ENCODE measurements around the gene CEP43.

Gene CEP43

DNA sequence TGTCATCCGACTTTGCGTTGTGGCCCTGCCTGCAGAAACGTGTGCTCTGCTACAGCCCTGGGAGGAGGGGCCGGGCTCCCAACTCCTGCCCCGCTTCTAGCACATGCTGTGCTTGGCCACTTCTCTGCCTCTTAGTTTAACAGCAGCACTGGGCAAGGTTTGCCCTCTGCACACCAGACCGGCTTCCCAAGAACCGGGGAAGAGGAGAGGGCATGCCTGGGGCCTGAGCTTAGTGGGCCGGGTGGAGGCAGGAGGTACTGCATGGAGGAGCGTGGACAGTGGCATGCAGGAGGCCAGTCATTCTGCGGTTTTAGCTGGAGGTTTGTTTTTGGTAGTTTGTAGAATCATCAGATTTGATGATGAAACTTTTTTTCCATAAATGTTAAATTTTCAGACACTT is 45.5 kb downstream of the CEP43 start:
- H4K20me1 ChIP-seq (ENCODE audit: insufficient read depth, low read length) = peaks cover 3% of the 10 kb centered on the region; the same call in 1 of the 2 replicates
- DNase-seq (no peak), ATAC-seq (ENCODE audit: insufficient read depth, low read depth) (no peak)
- H3K79me2 ChIP-seq (ENCODE audit: insufficient read depth, low read length) = no peaks in the 10 kb centered on the region
- no peaks in the 10 kb centered on the region for H3K27me3 ChIP-seq (ENCODE audit: insufficient read depth, low read length, poor library complexity)
- H3K4me1 ChIP-seq (ENCODE audit: insufficient read depth, low read length) = no peaks in the 10 kb centered on the region
- H2AFZ ChIP-seq (ENCODE audit: low read depth, low read length) = no peak overlapping the region
- TF ChIP-seq EZH2 (IDR thresholded peaks at IDR 0.05; ENCODE audit: borderline replicate concordance, low read depth, low read length, severe bottlenecking) = no peak
- TF ChIP-seq, protein P1, sequence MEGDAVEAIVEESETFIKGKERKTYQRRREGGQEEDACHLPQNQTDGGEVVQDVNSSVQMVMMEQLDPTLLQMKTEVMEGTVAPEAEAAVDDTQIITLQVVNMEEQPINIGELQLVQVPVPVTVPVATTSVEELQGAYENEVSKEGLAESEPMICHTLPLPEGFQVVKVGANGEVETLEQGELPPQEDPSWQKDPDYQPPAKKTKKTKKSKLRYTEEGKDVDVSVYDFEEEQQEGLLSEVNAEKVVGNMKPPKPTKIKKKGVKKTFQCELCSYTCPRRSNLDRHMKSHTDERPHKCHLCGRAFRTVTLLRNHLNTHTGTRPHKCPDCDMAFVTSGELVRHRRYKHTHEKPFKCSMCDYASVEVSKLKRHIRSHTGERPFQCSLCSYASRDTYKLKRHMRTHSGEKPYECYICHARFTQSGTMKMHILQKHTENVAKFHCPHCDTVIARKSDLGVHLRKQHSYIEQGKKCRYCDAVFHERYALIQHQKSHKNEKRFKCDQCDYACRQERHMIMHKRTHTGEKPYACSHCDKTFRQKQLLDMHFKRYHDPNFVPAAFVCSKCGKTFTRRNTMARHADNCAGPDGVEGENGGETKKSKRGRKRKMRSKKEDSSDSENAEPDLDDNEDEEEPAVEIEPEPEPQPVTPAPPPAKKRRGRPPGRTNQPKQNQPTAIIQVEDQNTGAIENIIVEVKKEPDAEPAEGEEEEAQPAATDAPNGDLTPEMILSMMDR (IDR thresholded peaks at IDR 0.05; ENCODE audit: borderline replicate concordance, extremely low read depth, low read length, poor library complexity, severe bottlenecking) = no peak
- no peak overlapping the region for H3K9ac ChIP-seq (ENCODE audit: low read depth, low read length)
- no peak overlapping the region for H3K27ac ChIP-seq (ENCODE audit: low read length)
- peaks cover 41% of the 10 kb centered on the region for H3K36me3 ChIP-seq (ENCODE audit: insufficient read depth, low read length)
- no peak overlapping the region for H3K4me2 ChIP-seq (ENCODE audit: insufficient read depth, low read length)
- no peaks in the 10 kb centered on the region for H3K9me3 ChIP-seq (ENCODE audit: insufficient read depth, low read length, severe bottlenecking)
- no peak overlapping the region for H3K4me3 ChIP-seq (ENCODE audit: low read depth in 1 of 2, low read length in 2 of 2)

GRCh38 chr6:167045828-167046580 is 46.8 kb downstream of the CEP43 start:
- no peak overlapping the region for H3K27ac ChIP-seq (ENCODE audit: low read length)
- no peak overlapping the region for H3K4me2 ChIP-seq (ENCODE audit: insufficient read depth, low read length)
- peaks cover 28% of the 10 kb centered on the region for H3K36me3 ChIP-seq (ENCODE audit: insufficient read depth, low read length)
- DNase-seq = no peak
- H3K4me1 ChIP-seq (ENCODE audit: insufficient read depth, low read length) = no peaks in the 10 kb centered on the region
- no peak for ATAC-seq (ENCODE audit: insufficient read depth, low read depth)
- TF ChIP-seq, protein P1 (IDR thresholded peaks at IDR 0.05; ENCODE audit: borderline replicate concordance, extremely low read depth, low read length, poor library complexity, severe bottlenecking) = no peak
- TF ChIP-seq EZH2 (IDR thresholded peaks at IDR 0.05; ENCODE audit: borderline replicate concordance, low read depth, low read length, severe bottlenecking) = no peak
- no peaks in the 10 kb centered on the region for H3K79me2 ChIP-seq (ENCODE audit: insufficient read depth, low read length)
- H3K9me3 ChIP-seq (ENCODE audit: insufficient read depth, low read length, severe bottlenecking) = no peaks in the 10 kb centered on the region
- no peaks in the 10 kb centered on the region for H3K27me3 ChIP-seq (ENCODE audit: insufficient read depth, low read length, poor library complexity)
- no peak overlapping the region for H3K9ac ChIP-seq (ENCODE audit: low read depth, low read length)
- no peak overlapping the region for H3K4me3 ChIP-seq (ENCODE audit: low read depth in 1 of 2, low read length in 2 of 2)
- H4K20me1 ChIP-seq (ENCODE audit: insufficient read depth, low read length) = peaks cover 3% of the 10 kb centered on the region; the same call in 1 of the 2 replicates
- no peak overlapping the region for H2AFZ ChIP-seq (ENCODE audit: low read depth, low read length)

DNA sequence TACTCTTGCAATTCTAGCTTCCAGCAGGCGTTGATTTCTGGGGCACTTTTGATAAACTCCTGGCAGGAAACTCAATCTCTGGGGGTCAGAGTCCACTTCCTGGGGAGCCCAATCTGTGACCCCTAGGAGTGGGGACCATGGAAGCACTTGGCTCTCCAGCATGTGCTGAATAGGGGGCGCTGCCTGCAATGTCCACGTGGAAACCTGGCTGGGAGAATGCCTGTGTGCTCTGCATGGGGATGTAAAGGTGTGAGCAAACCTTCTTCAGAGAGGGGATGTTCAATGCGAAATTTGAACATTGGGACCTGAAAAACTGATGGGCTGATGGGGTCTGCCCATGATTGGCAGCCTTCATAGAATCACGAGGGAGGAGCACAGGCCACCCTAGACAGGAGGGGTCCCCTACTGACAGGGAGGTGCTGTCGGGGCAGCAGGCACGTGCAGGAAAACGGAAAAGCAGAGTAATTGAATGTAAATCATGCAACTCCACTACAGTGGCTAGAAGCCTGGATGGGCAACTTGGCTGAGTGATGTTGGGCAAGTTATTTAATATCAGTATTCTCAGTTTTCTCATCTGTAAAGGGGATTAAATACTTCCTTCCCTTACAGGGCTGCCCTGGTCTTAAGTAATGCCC is 47.8 kb downstream of the CEP43 start:
- H3K79me2 ChIP-seq (ENCODE audit: insufficient read depth, low read length) = no peaks in the 10 kb centered on the region
- no peak overlapping the region for H3K4me3 ChIP-seq (ENCODE audit: low read depth in 1 of 2, low read length in 2 of 2)
- no peak overlapping the region for H3K9ac ChIP-seq (ENCODE audit: low read depth, low read length)
- H3K36me3 ChIP-seq (ENCODE audit: insufficient read depth, low read length) = peaks cover 19% of the 10 kb centered on the region
- no peak overlapping the region for H2AFZ ChIP-seq (ENCODE audit: low read depth, low read length)
- no peaks in the 10 kb centered on the region for H3K27me3 ChIP-seq (ENCODE audit: insufficient read depth, low read length, poor library complexity)
- H3K9me3 ChIP-seq (ENCODE audit: insufficient read depth, low read length, severe bottlenecking) = no peaks in the 10 kb centered on the region
- no peak overlapping the region for H3K27ac ChIP-seq (ENCODE audit: low read length)
- DNase-seq (no peak), ATAC-seq (ENCODE audit: insufficient read depth, low read depth) (no peak)
- H4K20me1 ChIP-seq (ENCODE audit: insufficient read depth, low read length) = peaks cover 3% of the 10 kb centered on the region; the same call in 1 of the 2 replicates
- H3K4me2 ChIP-seq (ENCODE audit: insufficient read depth, low read length) = no peak overlapping the region
- TF ChIP-seq, protein P1 (IDR thresholded peaks at IDR 0.05; ENCODE audit: borderline replicate concordance, extremely low read depth, low read length, poor library complexity, severe bottlenecking) = no peak
- no peak for TF ChIP-seq EZH2 (IDR thresholded peaks at IDR 0.05; ENCODE audit: borderline replicate concordance, low read depth, low read length, severe bottlenecking)
- H3K4me1 ChIP-seq (ENCODE audit: insufficient read depth, low read length) = no peaks in the 10 kb centered on the region

All from DND-41 (cell line).